SIG-M5 treated with dmso at 0.1 percent for 504 hours (cell line): ENCODE data around the gene RAD23B.

Experiments used
- DNase-seq: peaks from one replicate; lab custom pipeline; 2025; ENCODE audit not compliant: unreplicated experiment; lab: John Stamatoyannopoulos, UW

RAD23B gene

DNA sequence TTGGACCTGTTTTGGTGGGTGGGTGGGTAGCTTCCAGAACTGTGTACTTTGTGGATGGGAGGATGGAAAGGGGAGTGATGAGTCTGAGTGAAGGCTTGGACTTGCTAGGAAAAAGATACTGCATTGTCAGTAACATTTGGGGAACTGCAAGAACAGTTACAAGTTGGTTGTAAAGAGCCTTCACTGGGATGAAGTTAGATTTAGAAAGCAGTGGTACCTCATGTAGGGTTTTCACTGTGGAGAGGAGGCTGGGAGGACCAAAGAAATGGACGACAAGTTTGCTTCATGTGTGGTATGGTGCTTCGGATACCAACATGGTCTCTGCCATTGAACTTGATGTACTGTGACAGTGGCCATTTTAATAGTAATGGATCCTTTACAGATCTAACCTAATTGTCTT is 50.3 kb downstream of the RAD23B start:
- DNase-seq = no peak

- no peak for DNase-seq
Observed at GRCh38 chr9:107334103-107334776, 51.2 kb downstream of the RAD23B start.

DNA sequence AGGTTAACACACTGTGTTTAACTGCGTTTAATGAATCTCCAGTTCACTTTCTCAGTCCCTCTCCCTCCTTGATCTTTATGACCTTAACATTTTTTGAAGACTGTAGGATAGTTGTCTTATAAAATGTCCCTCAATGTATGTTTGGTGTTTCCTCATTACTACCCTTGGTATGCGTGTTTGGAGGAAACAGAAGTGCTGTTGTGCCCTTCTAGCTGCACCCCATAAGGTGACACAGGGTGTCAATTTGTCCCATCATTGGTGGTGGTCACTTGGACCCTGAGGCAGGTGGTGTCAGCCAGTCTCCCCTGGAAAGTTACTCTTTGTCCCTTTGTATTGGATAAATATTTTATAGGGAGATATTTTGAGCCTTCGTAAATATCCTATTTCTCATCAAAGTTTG is 52.3 kb downstream of the RAD23B start:
- DNase-seq = no peak

DNA sequence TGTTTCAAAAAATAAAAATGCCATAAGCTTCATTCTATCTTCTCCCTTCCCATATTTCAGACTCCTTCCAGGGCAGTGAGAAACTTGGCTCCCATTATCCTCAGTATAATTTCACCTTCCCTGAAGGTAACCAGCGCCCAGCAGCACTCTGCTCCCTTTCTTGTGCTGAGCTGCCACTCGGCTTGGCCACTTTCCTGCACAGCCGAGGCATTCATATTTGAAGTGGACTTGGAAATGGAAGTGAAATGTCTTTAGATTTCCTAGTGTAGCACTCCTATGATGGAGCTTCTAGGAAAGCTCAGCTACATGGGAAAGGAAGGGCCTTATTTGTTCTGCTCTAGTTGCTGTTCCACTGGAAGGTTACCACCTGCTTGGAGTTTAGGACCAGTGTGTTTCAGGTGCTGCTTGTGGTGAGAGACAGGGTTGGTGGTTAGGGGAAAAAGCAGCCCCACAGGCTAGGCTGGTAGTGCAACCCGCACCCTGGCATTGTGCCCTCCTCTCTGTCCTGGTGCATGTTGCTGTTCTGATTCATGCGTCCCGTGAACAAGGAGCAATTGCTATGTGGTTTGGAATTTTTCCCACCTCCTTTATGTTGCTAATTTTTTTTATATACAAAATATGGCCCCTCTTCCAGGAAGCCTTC is 53.8 kb downstream of the RAD23B start:
- DNase-seq = peak; percentile 17

DNA sequence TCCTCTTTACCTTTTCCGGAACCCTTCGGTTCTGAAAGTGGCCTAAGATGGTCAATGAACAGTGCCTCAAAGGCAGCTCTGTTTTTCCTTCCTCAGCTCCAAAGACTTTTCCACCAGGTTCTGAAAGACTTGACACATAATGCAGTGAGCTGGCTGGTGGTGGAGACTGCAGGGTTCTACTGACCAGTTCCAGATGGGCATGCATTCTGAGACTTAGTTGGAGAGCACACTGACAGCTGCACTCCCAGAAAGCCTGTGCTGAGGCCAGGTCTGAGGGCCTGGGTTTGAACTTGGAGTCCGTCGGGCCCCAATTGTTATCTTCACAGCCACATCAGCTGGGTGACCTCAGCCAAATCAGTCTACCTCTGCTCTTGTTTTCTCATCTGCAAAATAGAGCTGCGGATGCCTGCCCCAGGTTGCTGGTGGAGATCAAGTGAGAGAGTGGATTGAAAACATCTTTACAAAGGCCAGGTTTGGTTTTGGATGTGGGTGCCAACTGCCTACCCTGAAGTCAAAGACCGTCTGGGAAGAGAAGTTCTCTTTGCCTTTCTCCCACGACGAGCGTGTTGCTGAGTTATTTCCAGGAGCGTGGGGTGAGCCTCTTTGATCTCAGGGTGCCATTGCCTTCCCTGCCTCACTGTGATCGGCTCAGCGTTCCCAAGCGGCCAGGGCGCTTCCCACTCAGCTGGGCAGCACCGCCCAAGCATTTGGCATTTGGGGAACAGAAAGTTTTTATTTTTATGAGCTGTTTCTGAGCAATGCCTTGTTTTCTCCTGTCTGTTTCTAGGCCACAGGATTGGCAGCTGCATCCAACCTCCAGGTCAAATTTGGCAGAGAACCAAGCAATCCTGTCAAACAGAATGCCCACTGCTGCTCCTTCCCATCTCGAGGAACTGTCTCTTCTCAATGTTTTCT is 54.9 kb downstream of the RAD23B start:
- DNase-seq = no peak

GRCh38 chr9:107338911-107339659 is 56.0 kb downstream of the RAD23B start:
- no peak for DNase-seq

DNA sequence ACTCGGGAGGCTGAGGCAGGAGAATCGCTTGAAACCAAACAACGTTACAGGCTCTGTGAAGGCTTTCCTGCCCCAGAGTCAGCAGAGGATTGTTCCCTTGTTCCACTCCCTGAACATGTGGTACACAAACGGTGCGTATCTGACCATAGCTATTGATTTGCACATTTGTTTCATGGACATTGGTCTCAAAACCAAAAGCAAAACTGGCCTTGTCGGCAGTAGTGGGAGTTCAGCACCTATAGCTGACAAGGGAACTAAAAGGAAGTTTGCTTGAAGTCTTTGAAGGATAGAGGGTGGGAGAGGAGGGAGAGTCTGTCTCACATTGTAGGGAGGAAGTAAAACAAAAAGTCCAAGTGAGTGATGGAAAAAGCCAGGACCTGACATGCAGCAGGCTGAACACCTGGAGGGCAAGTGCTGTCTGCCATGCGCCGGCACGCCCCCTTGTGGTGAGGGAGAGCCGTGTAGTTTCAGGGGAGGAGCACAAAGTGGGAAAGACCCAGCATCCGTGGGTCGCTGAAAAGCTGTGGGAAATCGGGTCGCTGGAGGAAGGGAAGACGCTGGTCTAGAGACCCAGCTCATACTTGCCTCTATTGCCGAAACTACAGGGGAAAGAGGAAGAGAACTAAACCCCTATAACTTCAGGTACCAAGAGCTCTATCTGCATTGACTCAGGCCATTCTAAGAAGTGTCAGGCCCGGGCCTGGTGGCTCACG is 58.0 kb downstream of the RAD23B start:
- DNase-seq = peak; percentile 49

- no peak for DNase-seq
Observed at GRCh38 chr9:107342476-107343161, 59.5 kb downstream of the RAD23B start.

DNA sequence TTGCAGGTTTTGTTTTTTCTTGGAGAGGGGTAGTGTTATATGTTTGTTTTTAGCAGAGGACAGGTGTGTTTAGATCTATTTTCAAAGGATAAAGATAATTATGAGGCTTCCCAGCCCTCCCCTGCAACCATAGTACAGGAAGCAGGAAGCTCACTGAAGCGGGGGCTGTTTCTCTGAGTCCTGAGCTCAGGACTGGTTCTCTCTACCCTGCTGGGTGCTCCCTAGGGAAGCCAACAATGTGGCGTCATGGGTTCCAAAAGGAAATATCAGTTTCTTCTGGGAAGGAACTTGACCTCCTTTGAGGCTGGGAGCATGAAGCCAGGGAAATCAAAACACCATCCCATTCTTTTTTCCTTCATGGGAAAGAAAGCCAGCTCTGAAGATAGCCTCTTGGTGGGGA is 62.2 kb downstream of the RAD23B start:
- no peak for DNase-seq

GRCh38 chr9:107348836-107349235 is 65.8 kb downstream of the RAD23B start:
- no peak for DNase-seq

GRCh38 chr9:107350443-107350842 is 67.4 kb downstream of the RAD23B start:
- DNase-seq = no peak

GRCh38 chr9:107351382-107352045 is 68.4 kb downstream of the RAD23B start:
- peak; percentile 35 for DNase-seq

DNA sequence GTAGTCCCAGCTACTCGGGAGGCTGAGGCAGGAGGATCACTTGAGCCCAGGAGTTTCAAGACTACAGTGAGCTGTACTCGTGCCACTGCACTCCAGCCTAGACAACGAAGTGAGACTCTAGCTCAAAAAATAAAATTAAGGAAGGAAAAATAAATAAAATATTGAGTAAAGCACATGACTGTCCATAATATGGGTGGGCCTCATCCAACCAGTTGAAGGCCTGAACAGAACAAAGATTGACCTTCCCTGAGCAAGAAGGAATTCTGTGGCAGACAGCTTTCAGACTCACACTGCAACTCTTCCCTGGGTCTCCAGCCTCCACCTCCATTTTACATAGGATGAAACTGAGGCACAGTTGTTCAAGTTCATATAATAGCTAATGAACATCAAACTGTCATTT is 72.3 kb downstream of the RAD23B start:
- DNase-seq = no peak

DNA sequence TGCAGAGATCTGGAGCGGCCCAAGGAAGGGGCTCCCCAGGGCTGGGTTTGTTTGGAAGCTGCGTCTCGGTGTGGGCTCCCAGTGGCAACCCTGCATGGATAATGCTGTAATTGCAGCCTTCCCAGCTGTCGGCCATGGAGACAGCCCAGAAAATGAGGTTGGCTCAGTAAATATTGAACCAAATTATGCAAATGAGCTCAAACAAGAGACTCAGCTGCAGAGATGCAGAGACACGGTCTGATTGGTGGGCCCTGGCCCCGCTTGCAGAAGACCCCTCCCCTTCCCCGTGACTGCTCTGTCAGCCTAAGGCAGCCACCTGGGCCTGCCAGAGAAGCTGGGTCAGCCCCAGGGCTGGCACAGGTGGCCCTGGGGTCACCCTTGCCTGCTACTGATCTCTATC is 75.9 kb downstream of the RAD23B start:
- no peak for DNase-seq

- DNase-seq = no peak
Observed at GRCh38 chr9:107360098-107360497, 77.0 kb downstream of the RAD23B start.

DNA sequence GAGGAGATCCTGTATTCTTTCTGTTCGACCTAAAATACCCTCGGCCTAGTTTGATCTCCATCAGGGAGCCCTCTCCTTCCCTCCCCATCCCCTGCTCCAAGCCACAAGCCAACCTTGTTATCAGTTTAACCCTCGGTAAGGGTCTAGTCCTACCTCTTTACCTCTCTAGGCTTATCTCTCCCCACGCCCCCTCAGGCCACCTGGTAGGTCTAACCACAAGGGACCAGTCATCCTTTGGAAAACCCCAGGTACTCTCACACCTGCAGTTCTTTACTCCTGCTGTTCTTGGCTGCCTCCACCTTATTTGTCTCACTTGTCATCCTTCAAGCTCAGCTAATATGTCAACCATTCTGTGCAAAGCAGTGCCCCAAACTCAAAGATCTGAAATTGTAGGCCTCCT is 78.7 kb downstream of the RAD23B start:
- no peak for DNase-seq

DNA sequence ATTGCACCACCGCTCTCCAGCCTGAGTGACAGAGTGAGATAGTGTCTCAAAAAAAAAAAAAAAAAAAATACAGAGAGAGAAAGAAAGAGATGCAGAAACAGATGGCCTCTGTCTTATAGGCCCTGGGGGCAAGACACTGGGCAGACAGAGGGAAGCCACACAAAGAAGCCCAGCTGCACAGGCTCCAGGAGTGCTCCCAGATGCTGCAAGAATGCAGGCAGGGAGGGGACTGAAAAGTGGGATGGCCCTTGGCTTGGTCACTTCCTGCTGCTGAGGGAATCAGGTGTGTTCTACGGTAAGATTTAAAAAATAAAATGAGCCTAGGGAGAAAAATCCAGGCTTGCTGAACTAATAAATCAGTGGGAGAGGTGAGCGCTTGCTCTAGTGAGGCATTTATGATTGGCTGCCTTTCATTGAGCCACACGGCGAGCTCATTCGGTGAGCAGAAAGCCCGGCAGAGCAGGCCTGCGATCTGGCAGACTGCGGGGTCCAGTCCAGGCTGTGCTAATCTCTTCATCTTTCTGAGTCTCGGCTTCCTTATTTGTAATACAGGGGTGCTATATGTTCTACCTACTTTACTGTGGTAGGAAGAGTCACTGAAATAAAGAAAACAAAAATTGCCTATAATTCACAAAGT is 80.6 kb downstream of the RAD23B start:
- no peak for DNase-seq

- DNase-seq = no peak
Observed at GRCh38 chr9:107367727-107368502, 84.8 kb downstream of the RAD23B start.
